ENCODE data around the gene KLHL36.

DNA sequence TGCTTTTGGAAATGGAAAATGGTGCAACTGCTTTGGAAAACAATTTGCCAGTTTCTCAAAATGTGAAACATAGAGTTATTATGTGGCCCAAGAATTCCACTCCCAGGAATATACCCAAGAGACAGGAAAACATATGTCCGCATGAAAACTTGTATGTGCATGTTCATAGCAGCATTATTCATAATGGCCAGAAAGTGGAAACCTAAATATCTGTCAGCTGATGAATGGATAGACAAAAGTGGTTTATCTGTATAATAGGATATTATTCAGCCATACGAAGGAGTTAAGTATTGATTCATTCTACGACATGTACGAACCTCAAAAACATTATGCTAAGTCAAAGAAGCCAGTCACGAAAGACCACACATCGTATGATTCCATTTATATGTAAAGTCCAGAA is 22.8 kb upstream of the KLHL36 start:
- no peak for TF ChIP-seq CTCF (IDR thresholded peaks at IDR 0.05; ENCODE audit: low read depth, low read length)
- TF ChIP-seq MYC (IDR thresholded peaks at IDR 0.05; ENCODE audit: low read depth, low read length), result no peak
- TF ChIP-seq POLR2A (IDR thresholded peaks at IDR 0.05; ENCODE audit: extremely low read depth, insufficient read length), result no peak
- TF ChIP-seq, protein P1, sequence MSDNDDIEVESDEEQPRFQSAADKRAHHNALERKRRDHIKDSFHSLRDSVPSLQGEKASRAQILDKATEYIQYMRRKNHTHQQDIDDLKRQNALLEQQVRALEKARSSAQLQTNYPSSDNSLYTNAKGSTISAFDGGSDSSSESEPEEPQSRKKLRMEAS (IDR thresholded peaks at IDR 0.05; ENCODE audit: low read depth, low read length), result no peak

Data from NB4 (cell line).